Measurements from ENCODE around the gene GLCCI1.
"Not testable (repeated sequence)": the region's sequence is repeated elsewhere in the genome, so short reads cannot be mapped to it uniquely, and the experiment has no call there.

Gene GLCCI1

DNA sequence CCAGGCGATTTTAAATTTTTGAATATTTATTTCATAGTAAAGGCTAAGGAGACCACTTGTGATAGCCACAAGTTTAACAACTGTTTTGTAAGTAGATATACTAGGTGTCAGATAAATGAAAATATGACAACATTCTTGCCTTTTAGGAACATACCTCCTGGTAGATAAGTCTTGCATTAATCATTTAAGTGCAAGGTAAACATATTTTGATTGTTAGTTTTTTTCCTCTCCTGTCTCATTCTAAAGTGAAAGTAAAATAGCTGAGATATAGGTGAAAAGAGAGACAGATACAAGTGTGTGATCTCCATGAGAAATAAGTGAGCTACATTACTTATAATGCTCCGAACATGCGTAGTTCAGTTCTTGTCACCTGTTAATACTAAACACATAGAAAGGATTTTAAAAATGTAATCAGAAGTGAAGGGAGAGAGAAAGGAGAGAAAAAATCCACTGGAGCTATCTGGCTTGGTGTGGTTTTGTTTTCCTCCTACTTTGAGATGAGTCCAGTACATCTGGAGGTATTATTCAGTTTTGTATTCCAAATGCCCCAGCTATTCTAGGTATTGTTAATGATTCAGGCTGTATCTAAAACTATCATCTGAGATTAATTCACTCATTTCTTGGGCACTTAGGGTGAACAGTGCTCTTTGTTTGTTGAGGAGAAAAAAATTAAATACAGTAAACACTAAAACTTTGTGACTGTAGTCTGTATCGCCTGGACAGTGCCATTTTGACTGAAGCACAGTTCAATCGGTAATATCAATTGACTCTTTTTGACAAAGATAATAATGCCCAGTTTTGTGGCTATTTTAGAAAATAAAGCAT lies 21.2 kb downstream of the GLCCI1 start:
- no peak for DNase-seq (ENCODE audit: low spot score)

DNA sequence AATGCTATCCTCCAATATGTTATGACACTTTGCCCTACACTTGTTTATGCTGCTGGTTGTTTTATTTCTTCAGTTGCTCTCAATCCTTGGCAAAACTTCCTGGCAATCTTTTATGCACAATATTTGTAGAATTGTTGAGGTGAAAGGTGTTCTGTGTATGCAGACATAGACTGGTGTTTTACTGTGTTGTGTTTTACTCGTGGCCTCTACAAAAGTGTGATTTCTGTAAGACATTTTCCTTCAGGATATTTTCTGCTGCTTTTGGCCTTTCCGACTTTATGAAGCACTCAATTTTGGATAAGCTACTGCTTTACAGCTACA lies 21.8 kb downstream of the GLCCI1 start:
- no peak for DNase-seq (ENCODE audit: low spot score)

DNA sequence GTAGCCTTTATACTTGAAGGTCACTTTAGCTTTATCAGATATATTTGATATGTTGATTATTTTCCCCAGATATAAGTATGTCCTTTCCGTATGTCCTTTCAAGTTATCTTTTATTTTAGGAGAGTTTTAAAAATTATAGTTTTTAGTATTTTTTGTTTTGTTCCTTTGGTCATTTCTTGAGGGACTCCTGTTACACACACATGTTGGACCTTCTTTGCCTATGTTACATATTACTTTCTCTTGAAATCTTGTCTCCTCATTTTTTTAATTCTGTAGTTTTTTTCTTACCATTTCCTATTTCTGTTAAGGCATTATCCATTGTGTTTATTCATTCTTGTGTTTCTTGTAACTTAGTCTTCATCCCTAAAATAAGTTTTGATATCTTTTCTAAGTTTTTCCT lies 23.9 kb downstream of the GLCCI1 start:
- DNase-seq (ENCODE audit: low spot score), result no peak

DNA sequence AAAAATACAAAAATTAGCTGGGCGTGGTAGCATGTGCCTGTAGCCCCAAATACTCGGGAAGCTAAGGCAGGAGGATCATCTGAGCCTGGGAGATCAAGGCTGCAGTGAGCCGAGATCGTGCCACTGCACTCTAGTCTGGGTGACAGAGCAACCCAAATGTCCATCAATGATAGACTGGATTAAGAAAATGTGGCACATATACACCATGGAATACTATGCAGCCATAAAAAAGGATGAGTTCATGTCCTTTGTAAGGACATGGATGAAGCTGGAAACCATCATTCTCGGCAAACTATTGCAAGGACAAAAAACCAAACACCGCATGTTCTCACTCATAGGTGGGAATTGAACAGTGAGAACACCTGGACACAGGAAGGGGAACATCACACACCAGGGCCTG lies 26.8 kb downstream of the GLCCI1 start:
- DNase-seq (ENCODE audit: low spot score), result not testable (repeated sequence)

DNA sequence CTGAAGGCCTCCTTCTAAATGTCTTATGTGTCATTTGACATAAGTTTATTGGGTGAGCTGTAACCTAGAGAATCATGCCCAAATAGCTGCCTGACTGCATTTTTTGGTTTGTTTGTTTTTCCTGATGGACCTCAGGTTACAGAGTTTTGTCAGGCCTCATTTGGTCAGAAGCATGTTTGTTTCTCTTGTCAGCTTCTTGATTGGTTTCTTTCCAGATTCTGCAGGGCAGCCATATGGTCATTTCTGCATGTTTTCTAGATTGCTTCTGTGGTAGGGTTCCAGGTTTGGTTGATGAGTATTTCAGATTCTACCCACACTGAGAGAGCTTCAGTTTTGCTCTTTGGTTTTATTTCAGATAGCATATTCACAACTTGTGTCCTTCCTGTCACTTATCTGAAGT lies 28.0 kb downstream of the GLCCI1 start:
- DNase-seq (ENCODE audit: low spot score), result no peak

DNA sequence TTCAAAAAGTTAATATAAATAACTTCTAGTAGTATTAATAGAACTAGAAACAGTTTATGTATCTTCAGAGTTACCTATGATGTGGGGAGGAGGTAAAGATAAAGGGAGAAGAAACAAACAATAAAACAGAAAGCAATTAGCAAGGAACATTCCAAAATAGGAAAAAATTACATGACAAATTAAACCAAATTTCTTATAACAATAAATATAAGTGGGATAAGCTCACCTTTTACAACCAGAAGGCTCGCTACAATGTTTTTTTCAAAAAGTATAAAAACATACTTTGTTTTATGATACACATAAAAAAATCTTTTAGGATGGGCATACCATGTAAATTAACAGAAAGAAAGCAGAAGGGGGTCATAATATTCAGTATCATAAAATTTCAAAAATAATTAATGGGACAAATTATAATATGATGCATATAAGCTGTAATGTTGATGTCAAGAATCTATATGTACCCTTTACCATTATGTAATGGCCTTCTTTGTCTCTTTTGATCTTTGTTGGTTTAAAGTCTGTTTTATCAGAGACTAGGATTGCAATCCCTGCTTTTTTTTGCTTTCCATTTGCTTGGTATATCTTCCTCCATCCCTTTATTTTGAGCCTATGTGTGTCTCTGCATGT lies 31.8 kb downstream of the GLCCI1 start:
- no peak for DNase-seq (ENCODE audit: low spot score)

DNA sequence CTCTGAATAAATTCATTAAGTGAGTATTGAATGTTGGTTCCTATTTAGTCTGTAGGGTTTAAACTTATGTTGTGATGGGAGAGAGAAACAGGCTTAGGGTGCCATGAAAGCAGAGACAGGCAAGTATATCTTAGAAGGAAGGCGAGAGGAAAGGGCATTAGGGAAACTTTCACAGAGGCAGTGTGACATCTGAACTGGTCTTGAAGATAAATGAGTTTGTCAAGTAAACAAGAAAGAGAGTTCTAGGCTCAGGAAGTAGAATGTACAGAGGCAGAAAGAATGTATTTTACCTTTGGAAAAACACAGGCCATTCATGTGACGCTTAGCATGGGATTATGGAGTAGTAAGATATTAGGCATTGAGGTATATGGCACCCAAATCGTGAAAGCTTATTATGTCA lies 34.5 kb downstream of the GLCCI1 start:
- DNase-seq (ENCODE audit: low spot score), result no peak

DNA sequence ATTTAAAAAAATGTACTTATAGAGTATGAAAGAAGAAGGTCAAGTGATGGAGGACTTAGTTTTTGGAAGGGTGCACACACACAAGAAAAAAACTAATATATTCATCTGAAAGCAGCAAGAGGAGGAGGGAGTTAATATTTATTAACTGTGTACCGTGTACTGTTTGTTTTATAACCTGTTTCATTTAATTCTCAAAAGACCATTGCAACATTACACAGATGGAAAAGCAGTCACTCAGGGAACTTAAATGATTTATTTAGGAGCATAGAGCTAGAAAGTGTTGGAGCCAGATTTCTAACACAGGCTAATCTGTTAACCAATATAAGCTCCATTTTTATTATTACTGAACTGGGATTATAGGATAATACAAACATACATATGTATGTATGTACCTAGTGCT lies 36.7 kb downstream of the GLCCI1 start:
- no peak for DNase-seq (ENCODE audit: low spot score)

DNA sequence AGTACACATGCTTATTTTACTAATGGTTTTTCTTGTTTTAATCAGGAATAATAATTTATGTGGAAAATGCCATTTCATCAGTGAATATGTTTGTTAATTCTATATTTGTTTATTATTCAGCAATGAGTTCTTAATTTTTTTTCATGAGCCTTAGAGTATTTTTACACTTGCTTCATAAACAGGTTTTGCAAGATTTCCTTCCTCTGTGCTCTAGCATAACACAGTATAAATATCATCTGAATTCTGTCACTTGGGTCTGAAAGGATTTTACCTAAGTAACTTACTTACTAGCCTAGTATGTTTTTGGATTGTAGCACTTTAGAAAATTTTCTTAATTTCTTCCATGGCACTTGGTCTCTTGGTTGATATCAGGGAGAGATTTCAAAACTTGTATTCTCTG lies 45.8 kb downstream of the GLCCI1 start:
- DNase-seq (ENCODE audit: low spot score), result no peak

DNA sequence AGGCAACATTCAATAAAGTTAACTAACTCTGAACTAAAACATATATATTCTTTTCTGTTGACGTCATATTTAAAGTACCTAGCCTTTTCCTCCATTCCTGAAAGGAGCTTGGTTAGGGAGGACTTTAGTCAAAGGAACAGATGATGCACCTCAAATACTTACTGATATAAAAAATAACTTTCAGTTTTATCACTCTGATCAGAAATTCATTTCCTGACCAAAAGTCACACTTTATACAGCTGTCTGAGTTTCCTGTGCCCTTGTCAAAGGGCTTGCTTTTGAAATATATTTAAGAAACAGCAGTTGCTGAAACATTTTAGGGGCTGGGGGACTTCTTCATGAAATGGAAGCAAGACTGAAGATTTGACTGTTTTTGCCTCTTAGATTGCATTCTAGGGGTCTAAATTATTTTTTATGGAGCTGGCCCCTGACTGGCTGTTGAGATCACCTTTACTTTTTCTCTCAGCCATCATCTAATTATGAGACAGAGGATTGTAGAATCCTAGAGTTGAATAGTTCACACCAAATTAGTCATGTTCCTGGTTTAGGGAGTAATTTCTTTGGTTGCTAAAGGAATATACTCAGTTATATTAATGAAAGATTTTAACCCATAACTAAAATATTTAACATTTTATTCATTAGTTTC lies 46.6 kb downstream of the GLCCI1 start:
- DNase-seq (ENCODE audit: low spot score), result no peak

DNA sequence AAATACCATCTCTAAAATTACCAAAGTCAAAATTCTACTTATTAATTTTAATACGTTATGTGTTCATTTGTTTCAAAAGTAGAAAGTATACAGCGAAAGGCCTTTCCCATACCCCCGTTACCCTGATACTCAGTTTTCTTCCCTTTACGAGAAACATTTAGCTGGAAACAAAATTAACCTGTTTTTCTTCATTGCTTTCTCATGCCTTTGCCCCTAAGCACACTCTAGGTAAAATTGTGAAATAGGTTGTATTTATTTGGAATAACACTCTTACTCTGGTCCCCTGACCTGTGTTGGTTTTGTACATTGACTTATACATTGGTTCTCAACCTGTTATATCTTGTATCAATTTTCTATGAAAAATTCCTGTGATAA lies 47.1 kb downstream of the GLCCI1 start:
- no peak for DNase-seq (ENCODE audit: low spot score)

DNA sequence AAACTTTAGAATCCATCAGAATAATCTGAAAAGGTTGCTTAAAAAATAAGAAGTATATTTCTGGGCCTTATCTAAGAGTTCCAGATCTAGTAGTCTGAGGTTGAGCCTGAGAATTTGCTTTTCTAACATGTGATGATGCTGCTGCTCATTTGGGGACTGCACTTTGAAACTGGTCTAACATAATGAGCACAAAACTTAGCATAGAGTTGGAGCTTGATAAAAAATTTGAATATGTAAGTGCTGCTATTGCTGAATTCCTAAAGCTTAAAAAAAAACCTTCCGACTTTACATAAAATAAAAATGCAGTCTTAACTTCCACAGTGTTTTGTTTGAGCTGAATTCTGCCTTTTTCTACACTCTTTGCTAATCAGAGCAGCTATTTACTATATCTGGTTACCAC lies 48.8 kb downstream of the GLCCI1 start:
- no peak for DNase-seq (ENCODE audit: low spot score)

DNA sequence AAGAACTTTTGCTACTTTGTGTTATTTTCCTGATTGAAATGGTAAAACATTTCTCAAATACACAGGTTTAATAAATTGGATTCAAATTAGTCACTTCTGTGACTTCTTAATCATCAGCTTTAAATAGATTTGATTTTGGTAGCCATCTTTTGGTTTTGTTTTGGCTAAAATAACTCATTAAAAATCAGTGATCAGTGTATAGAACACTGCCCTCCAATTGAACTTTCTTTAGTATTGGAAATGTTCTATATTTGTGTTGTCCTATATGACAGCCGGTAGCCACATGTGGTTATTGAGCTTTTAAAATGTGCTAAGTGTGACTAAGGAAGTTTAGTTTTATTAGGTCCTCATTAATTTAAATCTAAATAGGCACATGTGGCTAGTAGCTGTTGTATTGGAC lies 50.4 kb downstream of the GLCCI1 start:
- DNase-seq (ENCODE audit: low spot score), result no peak

DNA sequence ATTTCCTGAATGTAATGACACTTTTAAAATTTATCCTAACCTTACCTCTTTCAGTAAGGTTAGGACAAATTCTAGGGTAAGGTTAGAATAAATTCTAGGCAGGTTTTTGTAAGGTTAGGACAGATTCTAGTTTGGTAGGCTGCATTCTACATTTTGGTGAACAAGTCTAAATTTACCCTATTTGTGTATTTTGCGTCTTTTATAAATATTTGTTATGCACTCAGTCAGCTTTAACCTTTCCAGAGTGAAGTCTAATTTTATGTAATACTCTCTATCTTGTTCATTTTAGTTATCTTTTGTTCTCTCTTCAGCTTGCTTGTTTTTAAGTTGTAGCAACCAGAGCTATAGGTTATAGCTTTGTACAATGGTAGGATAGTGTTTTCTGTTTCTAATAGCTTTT lies 54.0 kb downstream of the GLCCI1 start:
- DNase-seq (ENCODE audit: low spot score), result no peak

DNA sequence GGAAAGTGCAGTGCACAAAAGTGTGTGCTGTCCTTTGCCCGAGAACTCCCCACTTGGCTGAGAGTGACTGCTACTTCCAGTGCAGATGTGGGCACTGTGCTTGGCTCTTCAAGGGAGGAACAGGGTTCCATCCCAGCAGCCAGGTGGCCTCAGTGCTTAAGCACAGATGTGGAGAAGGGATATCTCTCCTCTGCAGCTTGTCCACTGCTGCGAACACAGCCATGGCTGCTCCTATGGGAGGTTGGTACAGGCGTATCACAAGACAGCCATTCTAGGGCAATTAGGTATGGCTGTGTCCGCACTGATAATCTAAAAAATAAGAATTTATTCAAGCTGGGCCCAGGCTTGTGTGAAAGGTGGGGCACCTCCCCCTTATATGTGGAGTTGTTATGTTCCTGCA lies 66.6 kb downstream of the GLCCI1 start:
- no peak for DNase-seq (ENCODE audit: low spot score)

DNA sequence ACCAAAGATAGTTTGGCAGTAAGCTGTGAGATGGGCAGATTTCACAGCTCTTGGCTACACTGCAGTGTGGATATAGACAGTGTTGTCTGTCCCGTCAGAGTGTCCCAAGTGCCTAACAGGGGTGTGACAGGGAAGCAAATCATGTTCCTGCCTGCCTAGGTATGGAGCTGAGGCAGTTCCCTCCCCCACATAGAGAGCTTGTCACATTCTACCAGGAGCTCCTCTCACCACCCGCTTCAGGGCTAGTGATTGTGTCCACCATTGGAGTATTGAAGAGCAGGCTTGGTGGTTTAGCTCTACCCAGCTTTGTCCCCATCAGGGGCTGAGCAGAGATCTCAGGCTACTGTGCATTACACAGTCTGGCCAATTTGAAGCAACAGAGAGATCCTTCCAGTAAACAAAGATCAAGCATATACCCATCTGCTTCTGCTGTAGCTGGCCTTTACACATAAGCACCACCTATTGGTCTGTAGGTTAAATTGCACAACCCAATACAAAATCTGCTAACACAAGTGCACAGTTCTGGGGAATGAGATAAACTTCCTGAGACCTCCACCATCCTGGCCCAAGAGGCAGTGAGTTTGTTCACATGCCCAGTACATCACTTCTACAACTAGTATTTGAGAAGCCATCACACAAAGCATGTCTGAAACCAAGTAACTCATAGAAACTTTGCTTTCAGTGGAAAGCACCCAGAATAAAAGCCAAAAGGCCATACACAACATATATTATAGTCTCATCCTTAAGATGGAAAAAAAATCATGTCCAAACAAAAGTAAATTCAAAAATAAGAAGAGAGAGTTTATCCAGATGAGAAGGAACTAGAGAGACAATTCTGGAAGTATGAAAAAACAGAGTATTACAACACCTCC lies 67.3 kb downstream of the GLCCI1 start:
- peak; percentile 65 for DNase-seq (ENCODE audit: low spot score)

DNA sequence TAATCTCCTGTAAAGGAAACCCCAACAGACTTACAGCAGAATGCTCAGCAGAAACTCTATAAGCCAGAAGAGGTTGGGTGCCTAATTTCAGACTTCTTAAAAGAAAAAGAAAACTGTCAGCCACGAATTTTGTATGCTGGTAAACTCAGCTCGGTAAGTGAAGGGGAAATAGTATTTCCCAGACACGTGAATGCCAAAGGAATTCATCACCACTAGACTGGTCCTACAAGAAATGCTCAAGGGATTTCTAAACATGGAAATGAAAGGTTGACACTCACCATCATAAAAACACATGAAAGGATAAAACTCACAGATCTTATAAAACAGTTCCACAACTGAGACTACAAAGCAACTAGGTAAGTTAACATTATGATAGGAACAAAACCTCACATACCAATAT lies 68.6 kb downstream of the GLCCI1 start:
- no peak for DNase-seq (ENCODE audit: low spot score)

DNA sequence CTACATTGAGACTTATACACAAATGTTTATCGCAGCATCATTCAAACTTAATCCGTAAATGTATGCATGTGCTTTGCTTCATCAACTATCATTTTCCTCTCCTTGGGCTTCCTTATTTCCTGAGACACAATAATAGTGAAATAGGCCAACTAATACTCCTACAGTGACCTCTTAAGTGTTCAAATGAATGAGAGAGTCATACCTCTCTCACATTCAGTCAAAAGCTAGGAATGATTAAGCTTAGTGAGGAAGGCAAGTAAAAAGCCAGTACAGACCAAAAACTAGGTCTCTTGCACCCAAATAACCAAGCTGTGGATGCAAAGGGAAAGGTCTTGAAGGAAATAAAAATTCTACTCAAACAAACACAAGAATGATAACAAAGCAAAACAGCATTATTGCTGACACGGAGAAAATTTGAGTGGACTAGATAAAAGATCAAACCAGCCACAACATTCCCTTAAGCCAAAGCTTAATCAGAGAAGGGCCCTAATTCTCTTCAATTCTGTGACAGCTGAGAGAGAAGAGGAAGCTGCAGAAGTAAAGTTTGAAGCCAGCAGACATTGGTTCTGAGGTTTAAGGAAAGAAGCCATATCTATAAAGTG lies 72.3 kb downstream of the GLCCI1 start:
- DNase-seq (ENCODE audit: low spot score), result no peak

DNA sequence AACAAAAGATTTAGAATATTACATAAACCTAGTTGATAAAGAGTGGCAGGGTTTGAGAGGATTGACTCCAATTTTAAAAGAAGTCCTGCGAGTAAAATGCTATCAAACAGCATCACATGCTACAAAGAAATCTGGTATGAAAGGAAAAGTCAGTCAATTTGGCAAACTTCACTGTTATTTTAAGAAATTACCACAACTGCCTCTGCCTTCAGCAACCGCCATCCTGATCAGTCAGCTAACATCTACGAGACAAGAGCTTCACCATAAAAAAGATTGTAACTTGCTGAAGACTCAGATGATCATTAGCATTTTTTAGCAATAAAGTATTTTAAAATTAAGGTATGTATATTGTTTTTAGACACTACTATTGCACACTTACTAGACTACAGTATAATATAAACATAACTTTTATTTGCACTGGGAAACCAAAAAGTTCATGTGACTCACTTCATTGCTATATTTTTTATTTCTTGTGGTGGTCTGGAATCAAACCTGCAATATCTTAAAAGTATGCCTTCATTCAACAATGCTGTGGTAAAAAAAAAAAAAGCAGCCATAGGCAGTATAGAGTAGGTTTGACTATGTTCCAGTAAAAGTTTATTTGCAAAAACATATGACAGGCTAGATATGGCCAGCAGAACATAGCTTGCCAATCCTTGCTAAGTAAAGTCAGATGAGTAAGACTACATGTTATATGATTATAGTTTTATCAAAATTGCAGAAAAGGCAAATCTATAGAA lies 74.4 kb downstream of the GLCCI1 start:
- DNase-seq (ENCODE audit: low spot score), result no peak

DNA sequence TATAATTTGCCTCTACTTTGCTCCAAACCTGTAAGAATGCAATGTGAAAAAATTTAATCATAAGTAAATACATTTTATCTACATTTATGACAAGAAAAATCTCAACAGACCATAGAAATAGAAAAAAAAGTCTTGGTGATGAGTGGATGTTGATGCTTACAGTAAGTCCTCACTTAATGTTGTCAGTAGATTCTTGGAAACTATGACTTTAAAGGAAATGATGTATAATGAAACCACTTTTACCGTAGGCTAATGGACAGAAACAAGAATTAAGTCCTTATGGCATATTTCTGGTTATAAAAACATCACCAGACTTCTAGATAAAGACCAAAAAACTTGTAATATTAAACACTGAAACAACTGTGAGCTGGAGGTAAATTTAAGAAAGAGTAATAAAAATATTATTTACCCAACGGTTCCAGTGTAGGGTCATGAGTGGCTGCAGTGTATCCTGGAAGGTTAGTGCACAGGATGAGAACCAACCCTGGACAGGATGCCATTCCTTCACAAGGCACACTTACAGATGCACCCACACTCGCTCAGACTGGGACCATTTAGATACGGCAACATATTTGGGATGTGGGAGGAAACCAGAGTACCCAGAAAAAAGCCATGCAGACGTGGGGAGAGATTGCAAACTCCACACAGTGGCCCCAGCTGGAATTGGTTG lies 76.3 kb downstream of the GLCCI1 start:
- no peak for DNase-seq (ENCODE audit: low spot score)

DNA sequence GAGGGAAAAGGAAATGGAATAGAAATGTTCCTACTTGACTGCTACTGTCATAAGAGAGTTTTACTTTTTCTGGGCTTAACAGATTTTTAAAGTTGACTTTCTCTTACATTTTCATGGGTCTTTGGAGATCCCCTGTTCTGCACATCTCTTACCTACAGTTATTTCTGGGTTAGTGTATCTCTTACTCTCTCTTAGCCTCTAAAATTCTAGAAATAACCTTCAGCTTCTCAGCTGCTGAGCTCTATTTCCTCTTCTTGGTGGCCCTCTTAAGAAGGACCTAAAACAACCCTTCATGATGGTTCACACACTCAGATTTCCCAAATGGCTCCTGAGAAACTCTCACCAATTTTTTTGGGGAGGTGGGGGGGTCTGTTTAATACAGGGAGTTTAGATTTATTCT lies 79.5 kb downstream of the GLCCI1 start:
- DNase-seq (ENCODE audit: low spot score), result not testable (repeated sequence)
